LNCaP clone FGC (cell line): Measurements from ENCODE around the gene EMD.
"Not testable (repeated sequence)": the region's sequence is repeated elsewhere in the genome, so short reads cannot be mapped to it uniquely, and the experiment has no call there.

Experiments
- DNase-seq: peaks from one replicate; pipeline ENCODE4 v3.0.0-alpha.2; 2011; ENCODE audit warnings: low read depth
- H3K4me3 ChIP-seq: 2 replicates; pipeline ENCODE4 v1.5.1; 2011; ENCODE audit warnings: mild to moderate bottlenecking, low read depth, low read length, control low read depth
- CTCF ChIP-seq: IDR thresholded peaks from 2 replicates; pipeline ENCODE4 v1.5.1; 2012; ENCODE audit warnings: mild to moderate bottlenecking; ENCODE audit not compliant: control insufficient read depth, insufficient read depth; ENCODE audit errors: extremely low read depth

EMD gene

DNA sequence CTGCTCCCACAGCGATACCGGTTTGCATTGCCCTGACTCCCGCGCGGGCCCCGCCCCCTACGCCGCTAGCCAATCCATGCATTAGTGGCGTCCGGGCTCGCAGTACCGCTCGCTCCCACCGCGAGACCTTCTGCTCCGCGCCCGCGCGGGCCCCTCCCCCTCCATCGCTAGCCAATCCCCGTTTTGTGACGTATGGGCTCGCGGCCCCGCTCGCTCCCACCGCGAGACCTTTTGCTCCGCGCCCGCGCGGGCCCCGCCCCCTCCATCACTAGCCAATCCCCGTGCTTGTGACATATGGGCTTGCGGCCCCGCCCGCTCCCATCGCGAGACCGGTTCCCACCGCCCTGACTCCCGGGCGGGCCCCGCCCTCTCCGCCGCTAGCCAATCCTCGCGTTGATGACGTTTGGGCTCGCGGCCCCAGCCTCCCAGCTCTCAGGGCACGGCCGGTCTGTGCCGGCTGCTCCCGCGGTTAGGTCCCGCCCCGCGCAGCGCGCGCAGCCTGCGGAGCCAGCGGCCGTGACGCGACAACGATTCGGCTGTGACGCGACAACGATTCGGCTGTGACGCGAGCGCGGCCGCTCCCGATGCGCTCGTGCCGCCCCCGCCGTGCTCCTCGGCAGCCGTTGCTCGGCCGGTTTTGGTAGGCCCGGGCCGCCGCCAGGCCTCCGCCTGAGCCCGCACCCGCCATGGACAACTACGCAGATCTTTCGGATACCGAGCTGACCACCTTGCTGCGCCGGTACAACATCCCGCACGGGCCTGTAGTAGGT is at the start of gene EMD:
TSS of gene EMD (plus strand) at position 497 of the 770 bp plus-strand sequence. CDS start at position 687, 190 bp downstream.
- peak within 1 kb of the TSS; percentile 83 for H3K4me3 ChIP-seq
- peak; percentile 89 for DNase-seq

GRCh38 chrX:154332561-154332960 is 46.5 kb upstream of the EMD start:
- H3K4me3 ChIP-seq = no peak overlapping the region
- TF ChIP-seq CTCF = no peak
- DNase-seq = no peak

More for the DNA sequence above, at the start of gene EMD:
- no peak for TF ChIP-seq CTCF

DNA sequence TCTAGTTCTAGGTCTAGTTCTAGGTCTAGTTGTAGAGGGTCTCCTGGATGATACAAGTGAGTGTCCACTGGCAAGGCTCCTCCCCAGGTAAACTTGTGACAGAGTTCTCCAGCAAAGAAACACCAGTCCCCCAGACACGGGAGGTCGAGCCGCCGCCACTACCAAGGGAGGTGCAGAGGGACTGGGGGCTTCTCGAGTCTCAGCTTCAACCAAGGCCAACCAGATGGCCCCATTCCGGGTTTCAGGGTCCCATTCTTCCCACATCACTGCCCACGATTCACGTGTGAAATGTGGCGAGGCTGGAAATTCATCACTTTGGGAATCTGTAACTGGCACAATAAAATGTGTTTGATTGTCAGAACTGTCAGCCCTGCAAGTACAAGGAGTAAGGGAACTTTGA is 46.0 kb upstream of the EMD start:
- H3K4me3 ChIP-seq = no peak overlapping the region
- TF ChIP-seq CTCF = no peak
- no peak for DNase-seq

- no peak overlapping the region for H3K4me3 ChIP-seq
- TF ChIP-seq CTCF = no peak
- DNase-seq = no peak
These were observed 45.2 kb upstream of the EMD start for GRCh38 chrX:154333837-154334271.

GRCh38 chrX:154334496-154334895 is 44.6 kb upstream of the EMD start:
- no peak for DNase-seq
- H3K4me3 ChIP-seq = no peak overlapping the region
- TF ChIP-seq CTCF = no peak

DNA sequence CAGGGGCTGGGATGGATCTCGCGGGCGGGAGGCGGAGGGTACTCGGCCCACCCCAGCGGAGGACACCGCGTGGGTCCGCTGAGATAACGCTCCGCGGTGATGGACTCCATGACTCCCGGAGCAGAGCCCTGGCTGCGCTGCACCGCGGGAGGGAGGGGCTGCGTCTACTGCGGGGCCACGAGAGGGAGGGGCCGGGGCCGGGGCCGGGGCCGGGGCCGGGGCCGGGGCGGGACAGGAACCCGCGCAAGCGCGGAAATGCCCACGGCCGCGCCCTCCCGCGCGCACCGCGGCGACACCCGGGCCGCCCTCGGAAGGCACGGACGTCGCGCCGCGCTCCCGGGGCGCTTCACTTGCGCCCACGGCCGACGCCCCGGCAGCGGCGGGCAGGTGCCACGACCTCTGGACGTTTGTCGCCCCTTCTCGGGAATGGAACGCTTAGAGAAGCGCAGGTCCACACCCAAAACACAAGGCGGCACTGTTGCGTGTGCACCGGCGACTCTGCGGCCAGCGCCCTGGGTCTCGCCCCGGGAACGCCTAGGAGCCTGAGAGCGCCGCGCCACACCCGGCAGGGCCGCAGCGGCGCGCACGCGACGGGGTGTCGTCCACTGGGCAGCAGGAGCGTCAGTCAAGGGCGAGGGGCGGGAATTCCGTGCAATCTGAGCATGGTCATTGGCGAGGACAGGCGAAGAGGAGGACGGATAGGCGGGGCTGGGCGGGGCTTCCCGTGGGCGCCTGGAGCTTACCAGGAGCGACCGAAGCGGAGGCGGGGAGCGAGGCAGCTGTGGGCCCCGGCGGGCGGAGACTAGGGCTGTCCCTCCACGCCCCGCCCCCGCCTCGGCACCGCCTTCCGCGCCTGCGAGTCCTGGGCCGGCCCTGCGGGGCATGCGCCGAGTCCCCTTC is 37.4 kb upstream of the EMD start:
- DNase-seq, H3K4me3 ChIP-seq: not testable (repeated sequence)

- not testable (repeated sequence) for DNase-seq, H3K4me3 ChIP-seq
These were observed 36.0 kb upstream of the EMD start for GRCh38 chrX:154343063-154343462.

DNA sequence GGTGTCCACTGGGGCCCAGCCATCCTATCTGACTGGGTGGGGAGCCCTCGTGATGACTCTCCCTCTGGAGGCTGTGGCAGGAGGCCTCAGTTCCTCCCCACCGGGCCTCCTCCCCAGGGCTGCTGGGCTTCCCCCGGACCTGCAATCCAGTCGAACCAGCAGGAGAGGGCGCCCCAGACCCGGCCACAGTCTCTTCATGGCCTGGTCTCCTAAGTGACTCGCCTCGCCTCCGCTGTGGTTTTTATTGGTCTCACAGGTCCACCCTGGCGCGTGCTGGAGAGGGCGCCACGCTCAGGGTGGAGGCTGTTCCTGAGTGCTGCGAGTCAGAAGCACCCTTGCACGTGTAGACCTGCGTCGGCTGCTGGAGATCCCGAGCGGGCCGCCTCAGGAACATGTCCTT is 35.5 kb upstream of the EMD start:
- H3K4me3 ChIP-seq, DNase-seq: not testable (repeated sequence)
